Activated effector memory CD4-positive, alpha-beta T cell treated with anti-CD3 and anti-CD28 coated beads, Interleukin-2, amount 50 U/mL, for 16 hours (primary cell): ENCODE measurements around the gene ZFP3.
"Not testable (repeated sequence)": the region's sequence is repeated elsewhere in the genome, so short reads cannot be mapped to it uniquely, and the experiment has no call there.

ENCODE experiments used
- DNase-seq: peaks from one replicate; pipeline ENCODE4 v3.0.0-alpha.2; 2020

ZFP3 gene

DNA sequence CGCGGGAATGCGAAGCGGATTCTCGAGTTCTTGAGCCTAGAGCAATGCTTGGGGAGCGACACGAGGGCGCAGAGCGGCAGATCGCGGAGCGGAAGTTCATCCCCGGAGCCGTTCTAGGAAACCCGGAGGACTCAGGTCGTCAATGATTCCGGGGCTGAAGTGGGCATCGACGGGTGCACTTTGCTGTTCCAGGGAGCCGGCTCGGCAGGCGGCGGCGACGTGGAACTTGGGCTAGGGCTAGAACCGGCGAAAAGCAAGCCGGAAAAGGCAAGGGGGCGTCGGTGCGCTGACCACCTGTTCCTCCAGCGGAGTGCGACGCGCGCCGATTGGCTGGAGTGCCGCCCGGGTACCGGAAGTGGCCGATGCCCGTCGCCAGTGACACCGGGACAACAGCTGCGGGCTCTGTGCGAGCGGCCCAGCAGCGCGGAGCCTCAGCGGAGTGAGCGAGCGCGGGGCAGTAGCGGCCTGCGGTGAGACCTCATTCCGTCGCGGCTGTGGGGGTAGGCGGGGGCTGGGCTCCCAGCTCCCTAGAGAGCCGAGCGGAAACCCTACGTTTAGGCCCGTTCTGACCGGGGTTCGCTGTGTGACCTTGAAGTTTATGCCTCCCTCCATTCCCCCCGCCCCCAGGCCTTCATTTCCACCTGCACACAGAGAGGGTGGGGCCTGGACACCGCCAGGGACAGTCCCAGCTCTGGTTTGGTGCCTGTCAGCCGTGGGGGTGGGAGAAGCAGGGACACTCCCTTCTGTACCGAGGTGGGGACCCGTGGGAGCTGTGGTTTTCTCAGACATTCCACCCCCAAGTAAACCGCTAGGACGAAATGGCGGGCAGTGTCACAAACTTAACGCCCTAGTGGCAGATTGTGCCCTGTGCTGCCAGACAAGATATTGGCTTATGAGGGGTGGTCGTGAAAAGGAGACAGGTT lies at the start of gene ZFP3:
Gene ZFP3, plus strand, starts transcription at position 362 of the 923 bp plus-strand sequence. CDS start 13,038 bp downstream, outside the sequence.
- peak; percentile 90 for DNase-seq

- not testable (repeated sequence) for DNase-seq
These were observed 48.1 kb upstream of the ZFP3 start for GRCh38 chr17:5030168-5030567.

DNA sequence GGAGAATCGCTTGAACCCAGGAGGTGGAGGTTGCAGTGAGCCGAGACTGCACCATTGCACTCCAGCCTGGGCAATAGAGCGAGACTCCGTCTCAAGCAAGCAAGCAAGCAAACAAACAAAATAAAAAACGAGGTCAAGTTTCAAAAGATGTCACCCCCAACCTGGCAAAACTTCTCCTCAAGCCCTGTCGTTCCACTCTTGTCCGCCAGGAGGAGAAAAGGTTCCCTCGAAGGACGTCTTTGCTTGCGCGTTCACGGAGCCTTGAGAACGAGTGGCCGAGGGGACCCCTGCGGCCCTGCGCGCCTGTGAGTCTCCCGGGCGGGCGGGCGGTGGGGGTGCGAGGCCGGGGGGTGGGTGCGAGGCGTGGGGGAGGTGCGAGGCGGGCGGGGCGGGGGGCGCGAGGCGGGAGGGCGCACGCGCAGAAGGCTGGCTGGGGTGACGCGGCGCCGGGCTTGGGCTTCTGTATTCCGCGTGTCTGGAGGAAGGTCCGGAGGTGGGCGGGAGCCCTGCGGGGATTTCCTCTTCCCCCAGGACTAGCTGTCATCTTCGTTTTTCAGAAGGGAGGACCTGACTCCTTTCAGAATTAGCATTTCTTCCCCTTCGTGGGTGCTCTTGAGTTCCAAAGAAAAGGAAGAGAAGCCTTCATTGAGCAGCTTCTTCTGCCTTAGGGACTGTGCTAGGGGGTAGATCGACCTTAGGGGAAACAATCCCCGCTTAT lies 46.7 kb upstream of the ZFP3 start:
- DNase-seq, result peak; percentile 92

- DNase-seq, result no peak
These were observed 45.4 kb upstream of the ZFP3 start for GRCh38 chr17:5032865-5033264.

DNA sequence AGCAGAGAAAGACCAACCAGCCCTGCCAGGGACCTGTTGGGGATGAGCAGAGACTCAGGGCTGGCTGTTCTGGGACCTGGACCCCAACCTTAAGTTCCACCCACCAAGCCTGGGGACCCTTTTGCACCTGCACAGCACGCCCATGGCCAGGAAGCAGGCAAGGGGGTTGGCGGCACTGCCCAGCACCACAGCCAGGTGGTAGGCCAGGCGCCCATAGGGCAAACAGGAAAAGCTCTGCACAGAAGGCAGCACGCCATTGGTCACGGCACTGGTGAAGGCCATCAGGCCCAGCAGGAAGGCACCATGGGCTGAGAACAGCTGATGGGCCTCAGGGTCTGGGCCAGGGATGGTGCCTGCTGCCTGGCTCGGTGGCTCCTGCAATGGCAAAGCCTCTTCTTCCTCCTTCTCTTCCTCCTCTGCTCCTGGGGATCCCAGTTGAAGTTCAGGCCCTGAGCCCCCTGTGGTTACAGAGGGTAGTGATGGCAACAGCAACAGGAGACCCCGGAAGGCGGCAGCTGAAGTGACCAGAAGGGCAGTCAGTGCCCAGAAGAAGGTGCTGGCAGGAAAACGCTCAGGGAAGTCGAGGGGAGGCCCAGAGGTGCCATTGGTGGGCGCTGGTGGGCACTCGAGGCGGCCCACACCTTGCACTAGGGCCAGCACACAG lies 44.8 kb upstream of the ZFP3 start:
- DNase-seq, result no peak

- no peak for DNase-seq
These were observed 44.2 kb upstream of the ZFP3 start for GRCh38 chr17:5034063-5034462.

DNA sequence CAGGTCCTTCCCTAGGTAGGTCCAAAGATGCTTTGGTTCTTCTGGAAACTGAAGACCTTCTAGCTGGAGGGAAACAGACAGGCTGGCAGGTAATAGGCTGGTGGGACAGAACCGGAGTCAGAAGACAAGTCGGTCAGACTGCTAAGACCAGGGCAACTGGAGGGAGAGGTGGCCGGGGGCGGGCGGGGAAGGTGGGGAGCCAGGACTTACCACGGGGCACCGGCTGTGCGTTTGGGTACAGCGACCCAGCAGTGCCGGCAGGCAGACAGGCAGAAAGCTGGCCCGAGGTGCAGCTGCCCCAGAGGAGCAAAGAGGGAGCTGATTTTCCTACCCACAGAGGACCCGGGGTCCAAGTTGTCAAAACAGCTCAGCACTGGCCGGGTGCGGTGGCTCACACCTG lies 43.6 kb upstream of the ZFP3 start:
- no peak for DNase-seq

GRCh38 chr17:5035315-5035714 lies 43.0 kb upstream of the ZFP3 start, which contains the start of gene SLC52A1:
Gene SLC52A1, minus strand, starts transcription at chr17:5035426. Its CDS starts 820 bp downstream, at chr17:5034606.
- DNase-seq, result no peak

DNA sequence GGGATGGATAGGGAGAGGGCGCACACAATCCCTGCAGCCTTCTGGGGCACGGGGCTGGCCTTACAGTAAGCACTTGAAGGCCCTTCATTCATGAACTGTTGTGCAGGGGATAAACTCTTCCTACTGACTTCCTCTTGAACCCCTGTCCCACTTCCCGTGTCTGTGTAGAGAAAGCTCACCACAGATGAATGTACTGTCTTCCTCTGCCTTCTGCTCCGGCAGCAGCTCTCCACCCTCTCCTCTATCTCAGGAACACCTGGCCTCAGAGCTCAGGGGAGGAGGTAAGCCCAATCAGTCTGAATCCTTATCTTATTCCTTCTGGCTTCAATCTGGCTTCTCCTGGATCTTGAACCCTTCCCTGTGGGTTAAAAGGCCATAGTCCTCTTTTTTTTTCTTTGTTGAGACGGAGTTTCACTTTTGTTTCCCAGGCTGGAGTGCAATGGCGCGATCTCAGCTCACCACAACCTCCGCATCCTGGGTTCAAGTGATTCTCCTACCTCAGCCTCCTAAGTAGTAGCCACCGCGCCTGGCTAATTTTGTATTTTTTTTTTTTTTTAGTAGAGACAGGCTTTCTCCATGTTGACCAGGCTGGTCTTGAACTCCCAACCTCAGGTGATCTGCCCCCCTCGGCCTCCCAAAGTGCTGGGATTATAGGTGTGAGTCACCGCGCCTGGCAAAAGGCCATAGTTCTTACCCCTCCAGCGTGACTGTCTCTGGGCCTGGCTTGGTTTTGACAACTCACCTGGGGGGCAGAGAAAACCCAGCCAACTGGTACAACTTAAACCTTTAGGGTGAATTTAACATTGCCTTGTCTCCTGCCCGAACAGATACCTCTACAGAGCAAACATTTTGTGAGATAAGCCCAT lies 35.9 kb upstream of the ZFP3 start:
- peak; percentile 73 for DNase-seq

DNA sequence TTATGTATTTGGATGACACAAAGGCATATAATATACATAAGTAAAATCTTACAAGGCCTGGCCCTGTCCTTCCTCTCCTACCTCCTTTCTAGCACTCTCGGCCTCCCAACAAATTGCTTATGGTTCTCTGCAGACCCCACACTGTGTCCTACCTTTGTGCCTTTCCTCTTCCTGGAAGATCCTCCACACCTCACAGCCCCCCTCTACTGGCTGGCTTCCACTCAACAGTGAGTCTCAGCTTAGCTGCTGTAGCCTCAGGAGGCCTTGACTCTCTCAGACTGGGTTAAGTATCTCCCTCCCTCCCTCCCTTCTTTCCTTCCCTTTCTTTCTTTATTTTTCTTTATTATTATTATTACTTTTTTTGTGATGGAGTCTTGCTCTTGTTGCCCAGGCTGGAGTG lies 34.7 kb upstream of the ZFP3 start:
- no peak for DNase-seq

DNA sequence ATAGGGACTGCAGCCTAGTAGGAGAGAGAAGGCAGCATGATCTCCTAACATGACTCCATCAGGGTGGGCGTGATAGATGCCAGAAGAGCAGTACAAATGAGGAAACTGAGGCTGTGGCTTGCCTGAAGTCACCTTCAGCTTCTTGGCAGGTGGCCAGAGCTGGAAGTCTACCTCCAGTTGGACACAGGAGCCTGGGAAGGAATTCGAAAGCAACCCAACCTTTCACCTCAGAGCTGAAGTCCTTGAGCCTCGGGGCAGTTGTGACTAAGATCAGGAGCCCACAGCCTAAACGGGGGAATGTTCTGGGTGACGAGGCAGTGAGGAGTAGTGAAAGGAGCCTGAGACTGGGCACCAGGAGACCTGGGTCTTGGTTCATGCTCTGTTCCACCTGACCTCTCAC lies 33.6 kb upstream of the ZFP3 start:
- DNase-seq, result no peak

DNA sequence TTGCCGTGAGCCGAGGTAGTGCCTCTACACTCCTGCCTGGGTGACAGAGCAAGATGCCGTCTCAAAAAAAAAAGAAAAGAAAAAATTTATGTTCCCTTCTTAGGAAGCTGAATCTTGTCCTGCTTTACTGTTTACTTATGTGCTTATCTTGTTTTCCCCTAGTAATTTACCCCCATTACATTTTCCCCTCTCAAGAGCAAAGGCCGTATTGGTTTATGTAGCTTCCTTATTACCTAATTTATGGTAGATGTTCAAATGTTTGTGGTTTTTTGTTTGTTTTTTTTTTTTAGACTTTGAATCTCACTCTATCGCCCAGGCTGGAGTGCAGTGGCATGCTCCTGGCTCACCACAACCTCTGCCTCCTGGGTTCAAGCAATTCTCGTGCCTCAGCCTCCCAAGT lies 32.8 kb upstream of the ZFP3 start:
- no peak for DNase-seq

- no peak for DNase-seq
These were observed 30.8 kb upstream of the ZFP3 start for GRCh38 chr17:5047446-5047845.

DNA sequence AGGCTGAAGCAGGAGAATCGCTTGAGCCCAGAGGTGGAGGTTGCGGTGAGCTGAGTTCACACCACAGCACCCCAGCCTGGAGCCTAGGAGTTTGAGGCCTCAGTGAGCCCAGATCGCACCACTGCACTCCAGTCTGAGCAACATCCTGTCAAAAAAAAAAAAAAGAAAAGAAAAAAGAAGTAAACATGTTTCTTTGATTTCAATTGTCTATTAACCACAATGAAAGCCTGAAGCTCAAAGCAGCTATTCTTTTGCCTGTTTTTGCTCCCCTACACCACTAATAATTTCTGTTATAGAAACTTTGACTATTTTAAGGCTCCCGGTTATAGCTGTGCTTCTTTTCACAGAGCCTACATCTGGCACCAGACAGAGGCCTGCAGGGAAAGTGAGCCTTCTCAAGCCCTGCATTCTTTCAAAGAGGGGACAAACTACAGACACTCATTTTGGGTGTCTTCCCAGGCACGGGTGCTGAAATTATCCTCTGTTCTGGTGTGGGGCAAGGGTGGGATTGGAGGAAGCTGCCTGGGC lies 28.9 kb upstream of the ZFP3 start:
- DNase-seq, result peak; percentile 82

DNA sequence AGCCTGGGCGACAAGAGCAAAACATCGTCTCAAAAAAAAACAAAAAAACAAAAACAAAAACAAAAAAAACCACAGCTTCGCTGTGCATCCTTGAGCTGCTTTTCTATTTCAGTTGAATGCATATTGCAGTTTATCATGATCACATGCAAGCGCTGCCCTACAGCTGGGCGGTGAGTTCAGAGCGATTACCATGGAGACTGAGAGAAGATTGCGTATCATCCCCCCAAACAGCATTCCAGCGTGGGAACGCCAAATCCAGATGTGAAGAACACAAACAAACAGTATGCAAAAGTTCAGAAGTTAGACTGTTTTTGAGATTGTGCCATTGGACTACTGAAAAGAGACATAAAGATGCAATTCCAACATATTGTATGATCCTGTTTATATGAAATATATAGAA lies 28.0 kb upstream of the ZFP3 start:
- DNase-seq, result no peak

DNA sequence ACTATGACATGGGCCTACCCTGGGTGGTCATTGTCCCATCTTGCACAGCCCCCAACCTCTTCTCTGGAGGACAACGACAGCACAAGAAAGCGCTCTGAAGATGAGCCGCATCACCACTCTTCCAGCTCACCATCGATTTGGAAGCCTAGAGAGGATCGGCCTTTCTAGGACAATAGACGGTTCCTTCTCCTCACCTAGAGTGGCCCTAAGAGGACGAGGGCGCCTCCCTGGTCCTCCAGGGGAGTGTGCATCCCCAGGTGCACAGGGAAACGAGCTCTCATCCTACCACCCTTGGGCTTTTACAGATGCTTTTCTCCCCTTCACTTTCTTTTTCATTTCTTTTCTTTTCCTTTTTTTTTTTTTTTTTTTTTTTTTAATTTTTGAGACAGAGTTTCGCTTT lies 22.7 kb upstream of the ZFP3 start:
- DNase-seq, result no peak

DNA sequence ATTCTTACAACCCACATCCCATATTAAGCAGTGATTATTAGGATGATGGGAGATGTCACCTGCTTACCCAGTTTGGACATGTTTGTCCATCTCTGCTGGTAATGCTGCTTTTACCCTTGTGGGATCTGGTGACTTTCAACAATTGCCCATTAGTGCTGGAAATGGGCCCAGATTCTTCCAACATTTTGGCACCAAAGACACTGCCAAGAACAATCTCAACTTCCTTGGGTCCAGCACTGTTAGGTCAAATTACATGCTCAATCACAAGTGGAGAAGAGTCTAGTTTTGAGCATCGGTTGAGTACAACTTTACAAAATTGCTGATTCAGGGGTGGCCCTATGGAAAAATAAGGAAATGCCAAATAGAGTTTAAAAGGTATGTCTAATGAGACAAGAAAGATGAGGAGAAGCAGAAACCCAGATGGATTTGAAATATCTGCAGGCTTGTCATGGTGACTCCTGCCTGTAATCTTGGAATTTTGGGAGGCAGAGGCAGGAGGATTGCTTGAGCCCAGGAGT lies 13.0 kb upstream of the ZFP3 start:
- DNase-seq, result no peak

GRCh38 chr17:5068236-5068635 lies 10.0 kb upstream of the ZFP3 start:
- DNase-seq, result no peak

DNA sequence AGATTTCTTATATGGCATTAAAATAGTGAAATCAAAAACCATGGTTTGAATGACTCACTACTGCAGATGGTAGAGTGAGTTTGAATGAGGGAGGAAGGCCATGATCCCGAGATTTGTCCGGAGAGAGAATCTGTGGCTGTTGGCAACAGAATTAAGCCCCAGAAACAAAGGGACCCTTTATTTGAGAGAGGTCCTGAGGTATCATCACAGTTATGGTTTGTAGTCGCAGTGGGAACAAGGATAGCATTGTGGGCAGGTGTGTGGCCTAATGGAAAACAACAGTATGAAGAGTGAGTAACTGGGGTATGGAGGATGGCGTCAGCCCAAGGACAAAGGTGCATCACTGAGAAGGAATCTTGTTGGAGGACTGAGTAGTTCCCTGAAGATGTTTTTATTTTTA lies 8.5 kb upstream of the ZFP3 start:
- DNase-seq, result no peak

GRCh38 chr17:5075472-5075871 lies 2.8 kb upstream of the ZFP3 start:
- DNase-seq, result not testable (repeated sequence)

DNA sequence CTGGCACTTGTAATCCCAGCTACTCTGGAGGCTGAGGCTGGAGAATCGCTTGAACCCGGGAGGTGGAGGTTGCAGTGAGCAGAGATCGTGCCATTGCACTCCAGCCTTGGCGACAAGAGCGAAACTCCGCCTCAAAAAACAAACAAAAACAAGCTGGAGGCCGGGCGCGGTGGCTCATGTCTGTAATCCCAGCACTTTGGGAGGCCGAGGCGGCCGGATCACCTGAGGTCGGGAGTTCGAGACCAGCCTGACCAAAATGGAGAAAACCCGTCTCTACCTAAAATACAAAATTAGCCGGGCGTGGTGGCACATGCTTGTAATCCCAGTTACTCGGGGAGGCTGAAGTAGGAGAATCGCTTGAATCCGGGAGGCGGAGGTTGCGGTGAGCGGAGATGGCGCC lies 992 bp upstream of the ZFP3 start:
- DNase-seq, result not testable (repeated sequence)

DNA sequence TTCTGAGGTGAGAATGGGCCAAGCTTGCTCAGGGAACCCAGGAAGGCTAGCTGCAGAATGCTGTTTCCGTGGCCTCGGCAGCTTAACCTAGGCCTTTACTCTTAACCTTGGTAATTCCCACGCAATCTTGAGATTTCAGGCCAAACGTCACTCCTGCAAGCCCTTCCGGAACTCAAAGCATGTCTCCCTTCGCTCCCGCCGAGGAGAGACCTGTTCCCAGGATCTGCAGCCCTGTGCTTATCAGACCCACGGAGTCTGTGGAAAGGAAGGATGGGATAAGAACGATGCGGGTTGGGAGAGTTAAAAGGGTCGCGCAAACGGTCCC lies 524 bp upstream of the ZFP3 start:
- DNase-seq, result no peak
